Vagina (tissue), 2 donors: Measurements from ENCODE around the gene ALG6.

Source experiments
- CTCF ChIP-seq, 3 experiments: fragments of 450-650 bp in 2 of 3; fragments of 200-600 bp in 1 of 3; sonication (generic) in 1 of 3; IDR thresholded peaks; one replicate each; pipeline ENCODE4 v1.5.1; 2017 to 2019; ENCODE audit warnings: antibody characterized with exemption in 3 of 3, mild to moderate bottlenecking in 2 of 3, moderate library complexity in 2 of 3
- POLR2A ChIP-seq, 2 donors: fragments of 450-650 bp; IDR thresholded peaks; one replicate each; pipeline ENCODE4 v1.6.1; 2017; ENCODE audit warnings: antibody characterized with exemption in 2 of 2, mild to moderate bottlenecking in 2 of 2, moderate library complexity in 2 of 2

DNA sequence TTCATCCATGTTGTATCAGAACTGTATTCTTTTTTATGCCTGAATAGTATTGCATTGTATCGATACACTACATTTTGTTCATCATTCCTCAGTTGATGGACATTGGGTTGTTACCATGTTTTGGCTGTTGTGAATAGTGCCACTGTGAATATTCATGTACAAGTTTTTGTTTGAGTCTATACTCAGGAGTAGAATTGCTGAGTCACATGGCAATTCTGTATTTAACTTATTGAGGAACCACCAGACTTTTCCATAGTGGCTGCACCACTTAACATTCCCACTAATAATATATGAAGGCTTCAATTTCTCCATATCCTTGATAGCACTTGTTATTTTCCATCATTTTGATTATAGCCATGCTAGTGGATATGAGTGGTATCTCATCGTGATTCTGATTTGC lies 56.2 kb downstream of the ALG6 start:
- TF ChIP-seq CTCF (IDR thresholded peaks at IDR 0.05) (no peak), POLR2A (IDR thresholded peaks at IDR 0.05) (no peak)
